ENCODE results near the gene GAS2. TPM values are rescaled to one million over a fixed set of nuclear protein-coding genes. Genes with fewer than 3 reads are reported as not detected.

The GAS2 gene
- polyA plus RNA-seq, 3 donors = 0.86 to 1.00 (median 0.89) TPM

DNA sequence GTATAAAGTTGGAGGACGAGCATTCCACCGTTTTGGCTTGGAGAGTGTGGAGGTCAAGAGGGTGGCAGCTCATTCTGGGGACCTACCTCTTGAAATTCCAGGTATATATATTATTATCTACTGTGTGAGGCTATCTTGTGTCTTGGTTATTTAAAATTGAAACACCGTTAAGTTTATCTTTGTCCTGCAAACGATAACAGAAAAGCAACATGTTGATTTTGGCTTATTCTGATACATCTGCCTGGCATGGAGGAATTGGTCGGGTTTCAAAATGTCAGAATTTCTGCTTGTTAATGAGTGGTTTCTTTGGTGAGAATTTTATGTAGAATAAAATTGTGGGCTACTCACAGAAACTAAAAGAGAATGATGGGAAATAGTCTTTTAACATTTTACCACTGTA, 108.8 kb downstream of the GAS2 start:
- Histone ChIP-seq H3K36me3 (replicated peaks in 1 of 2; ENCODE audit: control insufficient read depth in 1 of 2, insufficient read depth in 2 of 2, low read length in 2 of 2) (no peaks in the 10 kb centered on the region), H2AFZ (ENCODE audit: insufficient read depth, low read depth, low read length, poor library complexity, severe bottlenecking) (no peak overlapping the region), H3K4me1 (ENCODE audit: control insufficient read depth in 1 of 2, insufficient read depth in 2 of 2, low read length in 2 of 2) (no peaks in the 10 kb centered on the region), H3K9ac (ENCODE audit: insufficient read depth, low read length, poor library complexity, severe bottlenecking) (no peak overlapping the region), H3K4me3 (replicated peaks in 1 of 3; ENCODE audit: low read depth in 2 of 3, low read length in 3 of 3) (no peak overlapping the region), H3K27me3 (ENCODE audit: control insufficient read depth in 2 of 2, insufficient read depth in 2 of 2, low read length in 2 of 2) (no peaks in the 10 kb centered on the region), H3K4me2 (replicated peaks; ENCODE audit: extremely low read depth, low read length, poor library complexity, severe bottlenecking) (no peak overlapping the region), H4K20me1 (ENCODE audit: insufficient read depth, low read length) (no peaks in the 10 kb centered on the region), H3K9me3 (replicated peaks in 1 of 2; ENCODE audit: control insufficient read depth in 1 of 2, insufficient read depth in 1 of 2, low read length in 2 of 2) (no peaks in the 10 kb centered on the region), H3K27ac (ENCODE audit: low read depth in 1 of 2, low read length in 2 of 2) (no peak overlapping the region), H3K79me2 (ENCODE audit: insufficient read depth, low read length) (no peaks in the 10 kb centered on the region)
- 89% methylated on average over 3 of the region's 5 CpGs for WGBS (ENCODE audit: insufficient coverage)
- intact Hi-C loops (cut with micrococcal nuclease) = no loop called here
- TF ChIP-seq, protein P1, sequence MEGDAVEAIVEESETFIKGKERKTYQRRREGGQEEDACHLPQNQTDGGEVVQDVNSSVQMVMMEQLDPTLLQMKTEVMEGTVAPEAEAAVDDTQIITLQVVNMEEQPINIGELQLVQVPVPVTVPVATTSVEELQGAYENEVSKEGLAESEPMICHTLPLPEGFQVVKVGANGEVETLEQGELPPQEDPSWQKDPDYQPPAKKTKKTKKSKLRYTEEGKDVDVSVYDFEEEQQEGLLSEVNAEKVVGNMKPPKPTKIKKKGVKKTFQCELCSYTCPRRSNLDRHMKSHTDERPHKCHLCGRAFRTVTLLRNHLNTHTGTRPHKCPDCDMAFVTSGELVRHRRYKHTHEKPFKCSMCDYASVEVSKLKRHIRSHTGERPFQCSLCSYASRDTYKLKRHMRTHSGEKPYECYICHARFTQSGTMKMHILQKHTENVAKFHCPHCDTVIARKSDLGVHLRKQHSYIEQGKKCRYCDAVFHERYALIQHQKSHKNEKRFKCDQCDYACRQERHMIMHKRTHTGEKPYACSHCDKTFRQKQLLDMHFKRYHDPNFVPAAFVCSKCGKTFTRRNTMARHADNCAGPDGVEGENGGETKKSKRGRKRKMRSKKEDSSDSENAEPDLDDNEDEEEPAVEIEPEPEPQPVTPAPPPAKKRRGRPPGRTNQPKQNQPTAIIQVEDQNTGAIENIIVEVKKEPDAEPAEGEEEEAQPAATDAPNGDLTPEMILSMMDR (IDR thresholded peaks at IDR 0.05) = no peak
- Mint-ChIP-seq H3K27ac (no peak overlapping the region), H3K36me3 (no peaks in the 10 kb centered on the region), H3K27me3 (ENCODE audit: low read depth in 3 of 3) (no peaks in the 10 kb centered on the region), H3K4me3 (no peak overlapping the region), H3K4me1 (no peaks in the 10 kb centered on the region), H3K9me3 (no peaks in the 10 kb centered on the region)
- no peak for DNase-seq

DNA sequence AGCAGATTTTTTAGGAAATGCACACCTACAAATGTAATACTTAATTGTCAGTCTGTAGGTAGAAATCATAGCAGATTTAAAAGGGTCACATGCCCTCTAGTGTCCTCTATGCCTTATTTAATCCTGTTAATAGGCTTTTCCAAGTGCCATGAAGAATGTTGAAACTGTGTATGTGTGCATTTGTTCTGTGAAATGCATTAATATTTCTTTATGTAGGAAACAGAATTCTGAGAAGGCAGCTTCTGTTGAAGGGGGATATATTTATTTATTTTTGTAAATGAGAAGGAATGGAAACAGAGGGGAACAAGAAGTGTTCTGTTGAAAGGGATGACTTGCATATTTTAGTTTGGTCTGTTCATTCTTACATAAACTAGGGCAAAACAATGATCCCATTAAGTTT, 112.2 kb downstream of the GAS2 start:
- H3K4me1 Mint-ChIP-seq = no peaks in the 10 kb centered on the region
- Histone ChIP-seq H2AFZ (ENCODE audit: insufficient read depth, low read depth, low read length, poor library complexity, severe bottlenecking) (no peak overlapping the region), H3K27ac (ENCODE audit: low read depth in 1 of 2, low read length in 2 of 2) (no peak overlapping the region), H3K9ac (ENCODE audit: insufficient read depth, low read length, poor library complexity, severe bottlenecking) (no peak overlapping the region), H3K36me3 (replicated peaks in 1 of 2; ENCODE audit: control insufficient read depth in 1 of 2, insufficient read depth in 2 of 2, low read length in 2 of 2) (no peaks in the 10 kb centered on the region), H4K20me1 (ENCODE audit: insufficient read depth, low read length) (no peaks in the 10 kb centered on the region), H3K4me1 (ENCODE audit: control insufficient read depth in 1 of 2, insufficient read depth in 2 of 2, low read length in 2 of 2) (no peaks in the 10 kb centered on the region), H3K4me2 (replicated peaks; ENCODE audit: extremely low read depth, low read length, poor library complexity, severe bottlenecking) (no peak overlapping the region), H3K4me3 (replicated peaks in 1 of 3; ENCODE audit: low read depth in 2 of 3, low read length in 3 of 3) (no peak overlapping the region), H3K27me3 (ENCODE audit: control insufficient read depth in 2 of 2, insufficient read depth in 2 of 2, low read length in 2 of 2) (no peaks in the 10 kb centered on the region), H3K9me3 (replicated peaks in 1 of 2; ENCODE audit: control insufficient read depth in 1 of 2, insufficient read depth in 1 of 2, low read length in 2 of 2) (no peaks in the 10 kb centered on the region), H3K79me2 (ENCODE audit: insufficient read depth, low read length) (no peaks in the 10 kb centered on the region)
- TF ChIP-seq, protein P1 (IDR thresholded peaks at IDR 0.05) = no peak
- no peak overlapping the region for H3K27ac Mint-ChIP-seq
- intact Hi-C loops (cut with micrococcal nuclease) = no loop called here
- no peak overlapping the region for H3K4me3 Mint-ChIP-seq
- no peaks in the 10 kb centered on the region for H3K27me3 Mint-ChIP-seq (ENCODE audit: low read depth in 3 of 3)
- no peaks in the 10 kb centered on the region for H3K36me3 Mint-ChIP-seq
- no peak for DNase-seq
- H3K9me3 Mint-ChIP-seq = no peaks in the 10 kb centered on the region

All from CD14-positive monocyte (primary cell).